NT2/D1 (cell line): ENCODE data around the gene RTEL1.
"Not testable (repeated sequence)": the region's sequence is repeated elsewhere in the genome, so short reads cannot be mapped to it uniquely, and the experiment has no call there.

Experiments
- DNase-seq: peaks from one replicate; pipeline ENCODE4 v3.0.0-alpha.2; 2011; ENCODE audit warnings: low read depth, low spot score
- H3K27me3 ChIP-seq: 2 replicates; pipeline ENCODE4 v1.6.0; 2011; ENCODE audit warnings: mild to moderate bottlenecking; ENCODE audit not compliant: insufficient read length, insufficient read depth
- H3K36me3 ChIP-seq: 2 replicates; pipeline ENCODE4 v1.6.1; 2011; ENCODE audit warnings: mild to moderate bottlenecking, low read length, mixed read lengths; ENCODE audit not compliant: insufficient read depth, insufficient read length
- H3K4me1 ChIP-seq: 2 replicates; pipeline ENCODE4 v1.5.1; 2011; ENCODE audit not compliant: insufficient read depth, insufficient read length
- H3K4me3 ChIP-seq: 2 replicates; pipeline ENCODE4 v1.5.1; 2011; ENCODE audit warnings: low read depth; ENCODE audit not compliant: insufficient read length
- H3K9ac ChIP-seq: 2 replicates; pipeline ENCODE4 v1.6.0; 2011; ENCODE audit warnings: low read depth; ENCODE audit not compliant: insufficient read length
- H3K9me3 ChIP-seq: 2 replicates; pipeline ENCODE4 v1.5.1; 2011; ENCODE audit warnings: mild to moderate bottlenecking, low read length; ENCODE audit not compliant: insufficient read depth
- SUZ12 ChIP-seq: IDR thresholded peaks from 2 replicates; pipeline ENCODE4 v1.6.1; 2011; ENCODE audit not compliant: insufficient read length, insufficient read depth; ENCODE audit errors: extremely low read depth
- YY1 ChIP-seq: IDR thresholded peaks from 2 replicates; pipeline ENCODE4 v1.6.1; 2011; ENCODE audit not compliant: insufficient read length, insufficient read depth
- ZNF274 ChIP-seq: IDR thresholded peaks from 2 replicates; pipeline ENCODE4 v1.6.1; 2011; ENCODE audit warnings: mild to moderate bottlenecking, low read depth, low read length

The RTEL1 gene

GRCh38 chr20:63648895-63649589, 9.1 kb upstream of the RTEL1 start:
- H3K4me3 ChIP-seq = no peak overlapping the region
- peaks cover 14% of the 10 kb centered on the region for H3K4me1 ChIP-seq
- TF ChIP-seq YY1 (no peak), SUZ12 (no peak), ZNF274 (no peak)
- DNase-seq = no peak
- no peaks in the 10 kb centered on the region for H3K9me3 ChIP-seq
- H3K27me3 ChIP-seq = peaks cover 9% of the 10 kb centered on the region
- peaks cover 4% of the 10 kb centered on the region for H3K36me3 ChIP-seq
- no peak overlapping the region for H3K9ac ChIP-seq

- not testable (repeated sequence) for DNase-seq, H3K9ac ChIP-seq, H3K9me3 ChIP-seq, H3K4me3 ChIP-seq, H3K27me3 ChIP-seq, H3K36me3 ChIP-seq
- peaks cover 20% of the 10 kb centered on the region for H3K4me1 ChIP-seq
These were observed 7.6 kb upstream of the RTEL1 start for GRCh38 chr20:63650486-63650885.

GRCh38 chr20:63651942-63652191, 6.2 kb upstream of the RTEL1 start:
- peak overlapping the region; percentile 76 for H3K9ac ChIP-seq
- no peak for DNase-seq
- no peaks in the 10 kb centered on the region for H3K9me3 ChIP-seq
- H3K4me1 ChIP-seq = peaks cover 20% of the 10 kb centered on the region
- peak overlapping the region; percentile 57 for H3K4me3 ChIP-seq
- no peak for TF ChIP-seq SUZ12
- H3K36me3 ChIP-seq = peaks cover 4% of the 10 kb centered on the region
- H3K27me3 ChIP-seq = peaks cover 9% of the 10 kb centered on the region

- H3K4me3 ChIP-seq = peak overlapping the region; percentile 57
- H3K9me3 ChIP-seq = no peaks in the 10 kb centered on the region
- TF ChIP-seq SUZ12 = no peak
- TF ChIP-seq ZNF274 = no peak
- no peak for TF ChIP-seq YY1
- no peak for DNase-seq
- H3K4me1 ChIP-seq = peaks cover 23% of the 10 kb centered on the region
- H3K27me3 ChIP-seq = peaks cover 9% of the 10 kb centered on the region
- peaks cover 4% of the 10 kb centered on the region for H3K36me3 ChIP-seq
- H3K9ac ChIP-seq = peak overlapping the region; percentile 76
These were observed 5.7 kb upstream of the RTEL1 start for GRCh38 chr20:63652192-63652980.

- H3K4me3 ChIP-seq = peak within 1 kb of the TSS; percentile 57
- DNase-seq = peak; percentile 94
- H3K9ac ChIP-seq = peak within 1 kb of the TSS; percentile 76
- H3K4me1 ChIP-seq = peaks cover 24% of the 10 kb centered on the region
- H3K36me3 ChIP-seq = peaks cover 4% of the 10 kb centered on the region
- no peaks in the 10 kb centered on the region for H3K9me3 ChIP-seq
- no peak for TF ChIP-seq YY1
- no peak for TF ChIP-seq ZNF274
- TF ChIP-seq SUZ12 = no peak
- H3K27me3 ChIP-seq = peaks cover 9% of the 10 kb centered on the region
These were observed 4.8 kb upstream of the RTEL1 start, which contains the start of gene STMN3 for GRCh38 chr20:63653041-63653973. STMN3 (minus strand) TSS chr20:63653424; CDS start chr20:63653345, 79 bp downstream.

GRCh38 chr20:63653974-63654668, 4.0 kb upstream of the RTEL1 start:
- H3K9ac ChIP-seq = peak overlapping the region; percentile 74
- TF ChIP-seq ZNF274 = no peak
- TF ChIP-seq SUZ12 = no peak
- TF ChIP-seq YY1 = no peak
- H3K27me3 ChIP-seq = peaks cover 9% of the 10 kb centered on the region
- no peaks in the 10 kb centered on the region for H3K9me3 ChIP-seq
- H3K4me1 ChIP-seq = peaks cover 28% of the 10 kb centered on the region
- H3K36me3 ChIP-seq = peaks cover under 1% of the 10 kb centered on the region
- DNase-seq = no peak
- H3K4me3 ChIP-seq = peak overlapping the region; percentile 51
